Mesendoderm (in vitro differentiated cells): ENCODE measurements around the gene SLC25A12.

ENCODE experiments used
- DNase-seq: peaks from one replicate; pipeline ENCODE4 v3.0.0; 2013
- H2AK5ac ChIP-seq: 2 replicates; pipeline ENCODE4 v1.6.1; 2013; ENCODE audit warnings: low read length, inconsistent platforms
- H2BK120ac ChIP-seq: 2 replicates; pipeline ENCODE4 v1.6.1; 2013; ENCODE audit warnings: low read depth, mild to moderate bottlenecking, low read length, moderate library complexity, mixed read lengths
- H2BK15ac ChIP-seq: replicated peaks from 2 replicates; pipeline ENCODE4 v1.6.1; 2013; ENCODE audit warnings: low read depth, mild to moderate bottlenecking, moderate library complexity
- H2BK5ac ChIP-seq: 2 replicates; pipeline ENCODE4 v1.6.1; 2013; ENCODE audit warnings: low read length, inconsistent platforms
- H3K18ac ChIP-seq: 2 replicates; pipeline ENCODE4 v1.6.1; 2013; ENCODE audit warnings: mild to moderate bottlenecking, low read length, mixed read lengths
- H3K23ac ChIP-seq: one replicate; pipeline ENCODE4 v1.6.1; 2013; ENCODE audit warnings: low read length
- H3K27ac ChIP-seq: 2 replicates; pipeline ENCODE4 v1.5.1; 2013; ENCODE audit warnings: low read depth, mild to moderate bottlenecking, inconsistent platforms, low read length, moderate library complexity
- H3K27me3 ChIP-seq: 2 replicates; pipeline ENCODE4 v1.6.1; 2013; ENCODE audit warnings: low read length, control low read depth, mild to moderate bottlenecking, inconsistent platforms; ENCODE audit not compliant: insufficient read depth, poor library complexity
- H3K36me3 ChIP-seq: 2 replicates; pipeline ENCODE4 v1.6.1; 2013; ENCODE audit warnings: low read length, inconsistent platforms; ENCODE audit not compliant: control insufficient read depth, insufficient read depth
- H3K4ac ChIP-seq: one replicate; pipeline ENCODE4 v1.6.1; 2013; ENCODE audit warnings: low read depth, mild to moderate bottlenecking, low read length, moderate library complexity
- H3K4me1 ChIP-seq: 2 replicates; pipeline ENCODE4 v1.6.1; 2013; ENCODE audit warnings: low read depth, low read length, inconsistent platforms; ENCODE audit not compliant: control insufficient read depth
- H3K4me2 ChIP-seq: 2 replicates; pipeline ENCODE4 v1.6.1; 2013; ENCODE audit warnings: low read length
- H3K4me3 ChIP-seq: 2 replicates; pipeline ENCODE4 v1.5.1; 2013; ENCODE audit warnings: mild to moderate bottlenecking, low read length
- H3K56ac ChIP-seq: one replicate; pipeline ENCODE4 v1.6.1; 2013; ENCODE audit warnings: low read length
- H3K79me1 ChIP-seq: 2 replicates; pipeline ENCODE4 v1.6.1; 2013; ENCODE audit warnings: low read length, inconsistent platforms
- H3K79me2 ChIP-seq: 2 replicates; pipeline ENCODE4 v1.6.1; 2013; ENCODE audit warnings: mild to moderate bottlenecking, low read length; ENCODE audit not compliant: control insufficient read depth, insufficient read depth
- H3K9ac ChIP-seq: 2 replicates; pipeline ENCODE4 v1.6.1; 2013; ENCODE audit warnings: low read length, inconsistent platforms
- H4K5ac ChIP-seq: one replicate; pipeline ENCODE4 v1.6.1; 2013; ENCODE audit warnings: low read length
- H4K8ac ChIP-seq: one replicate; pipeline ENCODE4 v1.6.1; 2013; ENCODE audit warnings: low read depth, mild to moderate bottlenecking, control low read depth, low read length, moderate library complexity
- whole genome bisulfite sequencing: extraction: QIAGEN DNeasy Blood & Tissue Kit; methylation state at CpG from one replicate; pipeline ENCODE4 v1.1.7; 2013; ENCODE audit warnings: low lambda C conversion rate, missing lambda C conversion rate; ENCODE audit not compliant: insufficient coverage; ENCODE audit errors: extremely low coverage; 5-methylcytosine and 5-hydroxymethylcytosine counted together

The SLC25A12 gene

GRCh38 chr2:171794918-171795317 is 99.1 kb downstream of the SLC25A12 start:
- H3K27me3 ChIP-seq = no peaks in the 10 kb centered on the region
- H3K4me3 ChIP-seq = no peak overlapping the region
- no peak overlapping the region for H3K23ac ChIP-seq
- no peaks in the 10 kb centered on the region for H3K36me3 ChIP-seq
- DNase-seq = peak; percentile 53
- peaks cover 14% of the 10 kb centered on the region for H3K4me1 ChIP-seq
- H2BK5ac ChIP-seq = no peak overlapping the region
- no peak overlapping the region for H4K5ac ChIP-seq
- no peak overlapping the region for H3K18ac ChIP-seq
- H4K8ac ChIP-seq = no peak overlapping the region
- H3K9ac ChIP-seq = no peak overlapping the region
- H2BK15ac ChIP-seq = no peak overlapping the region
- H3K27ac ChIP-seq = no peak overlapping the region
- H3K4me2 ChIP-seq = no peak overlapping the region
- no peak overlapping the region for H3K56ac ChIP-seq
- WGBS = no CpG with 5 or more reads among the region's 4 CpGs
- no peaks in the 10 kb centered on the region for H3K79me1 ChIP-seq
- no peak overlapping the region for H2AK5ac ChIP-seq
- no peak overlapping the region for H2BK120ac ChIP-seq
- no peaks in the 10 kb centered on the region for H3K79me2 ChIP-seq
- no peak overlapping the region for H3K4ac ChIP-seq

GRCh38 chr2:171793691-171794678 is 100.1 kb downstream of the SLC25A12 start:
- Histone ChIP-seq H3K27ac (no peak overlapping the region), H3K79me2 (no peaks in the 10 kb centered on the region)

GRCh38 chr2:171792886-171793580 is 101.0 kb downstream of the SLC25A12 start:
- H3K4me1 ChIP-seq = peaks cover 14% of the 10 kb centered on the region
- no peak overlapping the region for H3K18ac ChIP-seq
- peak; percentile 26 for DNase-seq
- H4K8ac ChIP-seq = no peak overlapping the region
- no peak overlapping the region for H3K4me2 ChIP-seq
- H3K4ac ChIP-seq = no peak overlapping the region
- H3K27ac ChIP-seq = no peak overlapping the region
- H3K23ac ChIP-seq = no peak overlapping the region
- no peaks in the 10 kb centered on the region for H3K79me2 ChIP-seq
- no peak overlapping the region for H3K4me3 ChIP-seq
- peak overlapping the region; percentile 6 for H3K9ac ChIP-seq
- H3K56ac ChIP-seq = no peak overlapping the region
- H3K36me3 ChIP-seq = no peaks in the 10 kb centered on the region
- no peak overlapping the region for H2AK5ac ChIP-seq
- H3K27me3 ChIP-seq = no peaks in the 10 kb centered on the region
- WGBS = no CpG with 5 or more reads among the region's 4 CpGs
- H3K79me1 ChIP-seq = no peaks in the 10 kb centered on the region
- no peak overlapping the region for H4K5ac ChIP-seq
- H2BK5ac ChIP-seq = no peak overlapping the region
- H2BK15ac ChIP-seq = no peak overlapping the region
- H2BK120ac ChIP-seq = no peak overlapping the region

More at GRCh38 chr2:171793691-171794678, 100.1 kb downstream of the SLC25A12 start:
- Histone ChIP-seq H3K9ac (no peak overlapping the region), H3K23ac (no peak overlapping the region), H2BK5ac (no peak overlapping the region), H3K27me3 (no peaks in the 10 kb centered on the region), H3K4me1 (peaks cover 14% of the 10 kb centered on the region), H4K8ac (no peak overlapping the region), H3K4me3 (no peak overlapping the region), H3K36me3 (no peaks in the 10 kb centered on the region), H2AK5ac (no peak overlapping the region), H3K4me2 (no peak overlapping the region), H3K56ac (peak overlapping the region; percentile 5), H3K4ac (no peak overlapping the region), H3K18ac (no peak overlapping the region), H2BK15ac (peak overlapping the region; percentile 25), H2BK120ac (peak overlapping the region; percentile 2), H3K79me1 (no peaks in the 10 kb centered on the region), H4K5ac (no peak overlapping the region)
- WGBS = no CpG with 5 or more reads among the region's 6 CpGs
- peak; percentile 62 for DNase-seq

GRCh38 chr2:171792157-171792556 is 101.9 kb downstream of the SLC25A12 start:
- no peaks in the 10 kb centered on the region for H3K36me3 ChIP-seq
- no peak overlapping the region for H3K23ac ChIP-seq
- H3K4me3 ChIP-seq = no peak overlapping the region
- no peak overlapping the region for H2BK120ac ChIP-seq
- no peak overlapping the region for H2BK5ac ChIP-seq
- no peaks in the 10 kb centered on the region for H3K79me2 ChIP-seq
- H3K4ac ChIP-seq = no peak overlapping the region
- H4K8ac ChIP-seq = no peak overlapping the region
- H3K27ac ChIP-seq = no peak overlapping the region
- no peak overlapping the region for H3K56ac ChIP-seq
- H3K4me2 ChIP-seq = no peak overlapping the region
- no peaks in the 10 kb centered on the region for H3K79me1 ChIP-seq
- H3K9ac ChIP-seq = no peak overlapping the region
- no CpG with 5 or more reads among the region's 3 CpGs for WGBS
- no peak overlapping the region for H2AK5ac ChIP-seq
- no peak overlapping the region for H2BK15ac ChIP-seq
- H4K5ac ChIP-seq = no peak overlapping the region
- DNase-seq = no peak
- H3K27me3 ChIP-seq = no peaks in the 10 kb centered on the region
- peaks cover 14% of the 10 kb centered on the region for H3K4me1 ChIP-seq
- no peak overlapping the region for H3K18ac ChIP-seq

- Histone ChIP-seq H3K4me3 (no peak overlapping the region), H3K4me1 (peaks cover 14% of the 10 kb centered on the region), H3K79me2 (no peaks in the 10 kb centered on the region), H3K36me3 (no peaks in the 10 kb centered on the region), H4K5ac (no peak overlapping the region), H2AK5ac (no peak overlapping the region), H3K56ac (no peak overlapping the region), H2BK120ac (no peak overlapping the region), H3K4ac (no peak overlapping the region), H3K4me2 (no peak overlapping the region), H2BK5ac (no peak overlapping the region), H3K27me3 (no peaks in the 10 kb centered on the region), H4K8ac (no peak overlapping the region), H3K18ac (no peak overlapping the region), H3K79me1 (no peaks in the 10 kb centered on the region), H3K9ac (no peak overlapping the region), H2BK15ac (no peak overlapping the region), H3K27ac (no peak overlapping the region), H3K23ac (no peak overlapping the region)
- WGBS = no CpG with 5 or more reads among the region's 4 CpGs
- DNase-seq = peak; percentile 33
These were observed 102.7 kb downstream of the SLC25A12 start for GRCh38 chr2:171791361-171791760.
